BLaER1 treated with 17β-estradiol and CSF1 and Interleukin-3, amounts not matched to agents 10 nM and 100 nM (cell line): Measurements from ENCODE around the gene BCL11A.

ENCODE experiments used
- H3K27ac ChIP-seq, 11 experiments: shearing (Covaris generic); formaldehyde crosslinking; 2 replicates each; pipeline ENCODE4 v1.8.1; 2022
- H3K27me3 ChIP-seq, 11 experiments: shearing (Covaris generic); formaldehyde crosslinking; 2 replicates each; pipeline ENCODE4 v1.8.1; 2022
- H3K36me3 ChIP-seq, 11 experiments: shearing (Covaris generic); formaldehyde crosslinking; 2 replicates each; pipeline ENCODE4 v1.8.1; 2022
- H3K4me1 ChIP-seq, 10 experiments: shearing (Covaris generic); formaldehyde crosslinking; 2 replicates each; pipeline ENCODE4 v1.8.1; 2022
- H3K4me2 ChIP-seq, 11 experiments: shearing (Covaris generic); formaldehyde crosslinking; 2 replicates each; pipeline ENCODE4 v1.8.1; 2022
- H3K4me3 ChIP-seq, 10 experiments: shearing (Covaris generic); formaldehyde crosslinking; 2 replicates each; pipeline ENCODE4 v1.8.1; 2022
- H3K9ac ChIP-seq, 11 experiments: shearing (Covaris generic); formaldehyde crosslinking; 2 replicates each; pipeline ENCODE4 v1.8.1; 2022
- H3K9me3 ChIP-seq, 11 experiments: shearing (Covaris generic); formaldehyde crosslinking; replicated peaks in 1 of 11; 2 replicates each; pipeline ENCODE4 v1.8.1; 2022
- H4K20me1 ChIP-seq, 11 experiments: shearing (Covaris generic); formaldehyde crosslinking; 2 replicates each; pipeline ENCODE4 v1.8.1; 2022
- Cebpa-rat ChIP-seq, 11 experiments: shearing (Covaris generic); IDR thresholded peaks; 2 replicates each; pipeline ENCODE4 v1.8.1; 2022

The BCL11A gene

GRCh38 chr2:60461421-60462108, 91.9 kb downstream of the BCL11A start:
- Histone ChIP-seq H3K4me2 (no peak overlapping the region), H4K20me1 (peaks cover 0 to 16% (median 0%) of the 10 kb centered on the region in 11 experiments; a peak in 4 of 22 replicates), H3K27ac (no peak overlapping the region), H3K27me3 (no peaks in the 10 kb centered on the region), H3K9me3 (peaks cover 0 to 8% (median 0%) of the 10 kb centered on the region in 11 experiments; a peak in 1 of 22 replicates), H3K9ac (no peak overlapping the region), H3K36me3 (peaks cover 9 to 98% (median 80%) of the 10 kb centered on the region in 11 experiments; a peak in 21 of 22 replicates), H3K4me3 (no peak overlapping the region), H3K4me1 (0 out of 20 replicates have a peak, but pooled peaks cover 0 to 10% (median 0%) of the 10 kb centered on the region in 10 experiments)
- TF ChIP-seq Cebpa-rat (IDR thresholded peaks at IDR 0.05), result no peak

GRCh38 chr2:60460577-60461420, 92.7 kb downstream of the BCL11A start:
- Histone ChIP-seq H3K4me1 (0 out of 20 replicates have a peak, but pooled peaks cover 0 to 6% (median 0%) of the 10 kb centered on the region in 10 experiments), H3K27ac (peak overlapping the region in 1 of 11 experiments; percentile 16; a peak in 1 of 22 replicates), H3K4me2 (no peak overlapping the region), H3K36me3 (peaks cover 9 to 97% (median 76%) of the 10 kb centered on the region in 11 experiments; a peak in 21 of 22 replicates), H3K27me3 (no peaks in the 10 kb centered on the region), H3K9ac (no peak overlapping the region), H4K20me1 (peaks cover 0 to 11% (median 0%) of the 10 kb centered on the region in 11 experiments; a peak in 4 of 22 replicates), H3K9me3 (peaks cover 0 to 8% (median 0%) of the 10 kb centered on the region in 11 experiments; a peak in 1 of 22 replicates), H3K4me3 (no peak overlapping the region)
- no peak for TF ChIP-seq Cebpa-rat (IDR thresholded peaks at IDR 0.05)

- Histone ChIP-seq H4K20me1 (peaks cover 0 to 9% (median 0%) of the 10 kb centered on the region in 11 experiments; a peak in 2 of 22 replicates), H3K9ac (no peak overlapping the region), H3K4me2 (no peak overlapping the region), H3K36me3 (peaks cover 9 to 97% (median 67%) of the 10 kb centered on the region in 11 experiments; a peak in 21 of 22 replicates), H3K27ac (no peak overlapping the region), H3K4me3 (no peak overlapping the region), H3K4me1 (0 out of 20 replicates have a peak, but pooled peaks cover 0 to 5% (median 0%) of the 10 kb centered on the region in 10 experiments), H3K9me3 (peaks cover 0 to 8% (median 0%) of the 10 kb centered on the region in 11 experiments; a peak in 1 of 22 replicates), H3K27me3 (no peaks in the 10 kb centered on the region)
- TF ChIP-seq Cebpa-rat (IDR thresholded peaks at IDR 0.05), result no peak
Observed at GRCh38 chr2:60459851-60460250, 93.6 kb downstream of the BCL11A start.

GRCh38 chr2:60456115-60456770, 97.2 kb downstream of the BCL11A start:
- no peak overlapping the region for H3K4me2 ChIP-seq
- peaks cover 0 to 9% (median 0%) of the 10 kb centered on the region in 11 experiments; a peak in 2 of 22 replicates for H4K20me1 ChIP-seq
- TF ChIP-seq Cebpa-rat (IDR thresholded peaks at IDR 0.05), result no peak
- H3K4me3 ChIP-seq, result no peak overlapping the region
- H3K9me3 ChIP-seq, result peaks cover 0 to 6% (median 0%) of the 10 kb centered on the region in 11 experiments; a peak in 1 of 22 replicates
- no peak overlapping the region for H3K27ac ChIP-seq
- H3K36me3 ChIP-seq, result peaks cover 5 to 90% (median 54%) of the 10 kb centered on the region in 11 experiments; a peak in 21 of 22 replicates
- 0 out of 20 replicates have a peak, but pooled peaks cover 0 to 5% (median 0%) of the 10 kb centered on the region in 10 experiments for H3K4me1 ChIP-seq
- H3K9ac ChIP-seq, result no peak overlapping the region
- no peaks in the 10 kb centered on the region for H3K27me3 ChIP-seq

- Histone ChIP-seq H3K4me1 (peaks cover 0 to 6% (median 0%) of the 10 kb centered on the region in 10 experiments; a peak in 2 of 20 replicates), H3K36me3 (peaks cover 0 to 66% (median 32%) of the 10 kb centered on the region in 11 experiments; a peak in 16 of 22 replicates), H3K27ac (no peak overlapping the region), H3K4me2 (no peak overlapping the region), H3K4me3 (no peak overlapping the region), H3K27me3 (no peaks in the 10 kb centered on the region), H3K9me3 (no peaks in the 10 kb centered on the region), H4K20me1 (no peaks in the 10 kb centered on the region; a peak in 1 of 22 replicates), H3K9ac (no peak overlapping the region)
- TF ChIP-seq Cebpa-rat (IDR thresholded peaks at IDR 0.05), result no peak
Observed at GRCh38 chr2:60453872-60454271, 99.6 kb downstream of the BCL11A start.

GRCh38 chr2:60453301-60453700, 100.2 kb downstream of the BCL11A start:
- Histone ChIP-seq H3K4me3 (no peak overlapping the region), H4K20me1 (no peaks in the 10 kb centered on the region; a peak in 1 of 22 replicates), H3K27me3 (no peaks in the 10 kb centered on the region), H3K9me3 (no peaks in the 10 kb centered on the region), H3K4me2 (no peak overlapping the region), H3K36me3 (peaks cover 0 to 62% (median 28%) of the 10 kb centered on the region in 11 experiments; a peak in 16 of 22 replicates), H3K4me1 (peaks cover 0 to 11% (median 3%) of the 10 kb centered on the region in 10 experiments; a peak in 6 of 20 replicates), H3K27ac (no peak overlapping the region), H3K9ac (no peak overlapping the region)
- TF ChIP-seq Cebpa-rat (IDR thresholded peaks at IDR 0.05), result no peak

GRCh38 chr2:60450488-60450887, 103.0 kb downstream of the BCL11A start:
- Histone ChIP-seq H3K4me2 (no peak overlapping the region), H3K27me3 (no peaks in the 10 kb centered on the region)

GRCh38 chr2:60447943-60448342, 105.5 kb downstream of the BCL11A start:
- H3K36me3 ChIP-seq, result peaks cover 0 to 11% (median 6%) of the 10 kb centered on the region in 11 experiments; a peak in 8 of 22 replicates
- H3K27me3 ChIP-seq, result no peaks in the 10 kb centered on the region
- H3K4me3 ChIP-seq, result no peak overlapping the region
- H3K9me3 ChIP-seq, result no peaks in the 10 kb centered on the region
- H4K20me1 ChIP-seq, result no peaks in the 10 kb centered on the region
- H3K4me2 ChIP-seq, result 0 out of 22 replicates have a peak overlapping the region, but pooled peaks of 1 of the 11 experiments have one; percentile 35
- H3K9ac ChIP-seq, result no peak overlapping the region
- no peak overlapping the region for H3K27ac ChIP-seq
- TF ChIP-seq Cebpa-rat (IDR thresholded peaks at IDR 0.05), result no peak
- peaks cover 4 to 30% (median 14%) of the 10 kb centered on the region in 10 experiments; a peak in 18 of 20 replicates for H3K4me1 ChIP-seq

More at GRCh38 chr2:60450488-60450887, 103.0 kb downstream of the BCL11A start:
- Histone ChIP-seq H3K4me3 (no peak overlapping the region), H3K36me3 (peaks cover 0 to 36% (median 25%) of the 10 kb centered on the region in 11 experiments; a peak in 14 of 22 replicates), H3K4me1 (peaks cover 4 to 30% (median 14%) of the 10 kb centered on the region in 10 experiments; a peak in 18 of 20 replicates), H4K20me1 (no peaks in the 10 kb centered on the region; a peak in 1 of 22 replicates), H3K27ac (peak overlapping the region in 1 of 11 experiments; percentile 3; a peak in 1 of 22 replicates), H3K9ac (no peak overlapping the region), H3K9me3 (no peaks in the 10 kb centered on the region)
- no peak for TF ChIP-seq Cebpa-rat (IDR thresholded peaks at IDR 0.05)
